K562 (cell line): ENCODE data around the gene PDZRN3. TPM values are rescaled to one million over a fixed set of nuclear protein-coding genes. Genes with fewer than 3 reads are reported as not detected.

Source experiments
- ATAC-seq: fragments of 200-7000 bp; cut with Tn5 transposase; 3 replicates; pipeline ENCODE4 v1.9.1; 2020; ENCODE audit warnings: moderate library complexity
- BruUV-seq: library from RNA; stranded (reverse); fragments of 400-500 nt; replicated peaks from 2 replicates; lab custom pipeline; 2021; lab: Mats Ljungman, UMichigan
- CTCF ChIA-PET: fragments of 300-600 bp; formaldehyde crosslinking; extraction: SDS; loops from one replicate; lab custom pipeline; 2021; ENCODE audit warnings: low intra/inter-chr PET ratio; lab: Yijun Ruan, JAX
- POLR2A ChIA-PET: fragments of 300-600, 350-650 bp; sonication (Branson Sonifier 250); formaldehyde crosslinking; extraction: SDS; loops from one replicate; lab custom pipeline; 2021; ENCODE audit warnings: antibody characterized with exemption, inconsistent platforms; lab: Yijun Ruan, JAX
- DNase-seq, 4 experiments: peaks; one replicate each; pipeline versions ENCODE4 v3.0.0 to v3.0.0-alpha.2; 2011 to 2018; ENCODE audit warnings: low spot score in 3 of 4, mixed read lengths in 3 of 4; ENCODE audit errors: extremely low read depth in 1 of 4
- FAIRE-seq: peaks from 2 replicates; lab custom pipeline; 2011; peaks lifted over from hg19 to GRCh38; lab: Jason Lieb, UNC
- H2AFZ ChIP-seq: 2 replicates; pipeline ENCODE4 v1.6.0; 2011; ENCODE audit warnings: low read depth, low read length, control low read depth, inconsistent platforms
- H3K27ac ChIP-seq: fragments of 200-600 bp; 3 replicates; pipeline ENCODE4 v1.8.0; 2011; ENCODE audit warnings: low read depth, mild to moderate bottlenecking, control low read depth, inconsistent platforms, low read length, moderate library complexity, mixed read lengths; ENCODE audit errors: extremely low read depth
- H3K27me3 ChIP-seq, 2 experiments: fragments of 300-600 bp in 1 of 2; 2 replicates in 1 of 2; 3 replicates in 1 of 2; pipeline versions ENCODE4 v1.6.0 to v1.8.0; 2011; ENCODE audit warnings: inconsistent platforms in 2 of 2, low read length in 2 of 2, mild to moderate bottlenecking in 1 of 2, mixed read lengths in 1 of 2, moderate library complexity in 1 of 2; ENCODE audit not compliant: control insufficient read depth in 2 of 2, insufficient read depth in 2 of 2
- H3K36me3 ChIP-seq: fragments of 300-600 bp; 3 replicates; pipeline ENCODE4 v1.8.0; 2011; ENCODE audit warnings: mild to moderate bottlenecking, low read length, inconsistent platforms; ENCODE audit not compliant: control insufficient read depth, insufficient read depth
- H3K4me1 ChIP-seq, 2 experiments: fragments of 200-600 bp in 1 of 2; replicated peaks in 1 of 2; 2 replicates in 1 of 2; 3 replicates in 1 of 2; pipeline versions ENCODE4 v1.5.1 to v1.8.0; 2011; ENCODE audit warnings: inconsistent platforms in 2 of 2, low read length in 2 of 2, mild to moderate bottlenecking in 1 of 2, mixed read lengths in 1 of 2, moderate library complexity in 1 of 2; ENCODE audit not compliant: control insufficient read depth in 2 of 2, insufficient read depth in 2 of 2
- H3K4me2 ChIP-seq: 2 replicates; pipeline ENCODE4 v1.6.1; 2011; ENCODE audit warnings: low read length, control low read depth, inconsistent platforms, mixed read lengths; ENCODE audit not compliant: insufficient read depth
- H3K4me3 ChIP-seq: fragments of 200-600 bp; sonication (generic), shearing (Covaris generic); 2 replicates; pipeline ENCODE4 v1.5.1; 2016; ENCODE audit warnings: control low read depth, inconsistent platforms
- H3K79me2 ChIP-seq: fragments of 200-600 bp; 3 replicates; pipeline ENCODE4 v1.8.0; 2011; ENCODE audit warnings: low read length, inconsistent platforms; ENCODE audit not compliant: control insufficient read depth, insufficient read depth
- H3K9ac ChIP-seq, 2 experiments: 2 replicates each; pipeline versions ENCODE4 v1.6.0 to v1.6.1; 2011; ENCODE audit warnings: low read depth in 2 of 2, low read length in 2 of 2, control low read depth in 1 of 2, inconsistent platforms in 1 of 2, mild to moderate bottlenecking in 1 of 2, mixed read lengths in 1 of 2; ENCODE audit not compliant: insufficient read depth in 1 of 2
- H3K9me1 ChIP-seq: one replicate; pipeline ENCODE4 v1.6.0; 2011; ENCODE audit warnings: inconsistent platforms, mild to moderate bottlenecking, low read length, moderate library complexity; ENCODE audit not compliant: control insufficient read depth, insufficient read depth
- H3K9me3 ChIP-seq: replicated peaks from 2 replicates; pipeline ENCODE4 v1.5.1; 2011; ENCODE audit warnings: low read depth, low read length, inconsistent platforms; ENCODE audit not compliant: control insufficient read depth, insufficient read depth
- H4K20me1 ChIP-seq: replicated peaks from 2 replicates; pipeline ENCODE4 v1.6.1; 2011; ENCODE audit warnings: low read length, inconsistent platforms, mixed read lengths; ENCODE audit not compliant: control insufficient read depth, insufficient read depth
- KDM2B ChIP-seq: fragments of 250-450 bp; sonication (Bioruptor Pico); IDR thresholded peaks from 2 replicates; pipeline ENCODE4 v1.8.0; 2021; ENCODE audit warnings: mild to moderate bottlenecking, moderate library complexity
- NFYB ChIP-seq: IDR thresholded peaks from 2 replicates; pipeline ENCODE4 v1.6.1; 2011; ENCODE audit warnings: mild to moderate bottlenecking, moderate library complexity; ENCODE audit not compliant: insufficient read length; ENCODE audit errors: extremely low read depth
- PRPF4 ChIP-seq: fragments of 200-400 bp; formaldehyde crosslinking; IDR thresholded peaks from one replicate; pipeline ENCODE4 v1.6.1; 2017; ENCODE audit warnings: low read length, low read depth, mild to moderate bottlenecking; ENCODE audit not compliant: insufficient read depth, poor library complexity, severe bottlenecking
- RBBP5 ChIP-seq: fragments of 200-600 bp; sonication (generic); IDR thresholded peaks from 2 replicates; pipeline ENCODE4 v1.6.1; 2012; ENCODE audit warnings: borderline replicate concordance, mild to moderate bottlenecking, low read length, control low read depth, inconsistent platforms; ENCODE audit not compliant: insufficient read depth, poor library complexity, severe bottlenecking
- SUPT5H ChIP-seq: fragments of 450-650 bp; IDR thresholded peaks from 2 replicates; pipeline ENCODE4 v1.6.1; 2016
- TCF3 ChIP-seq: sonication (generic); formaldehyde crosslinking; IDR thresholded peaks from 2 replicates; pipeline ENCODE4 v1.4.0; 2020; ENCODE audit warnings: mild to moderate bottlenecking, missing genetic modification reagents
- ZNF263 ChIP-seq: sonication (generic); formaldehyde crosslinking; IDR thresholded peaks from 2 replicates; pipeline ENCODE4 v1.8.0; 2022; ENCODE audit warnings: mild to moderate bottlenecking, missing genetic modification reagents, borderline replicate concordance
- ZNF77 ChIP-seq: fragments of 250-450 bp; sonication (Bioruptor Pico); IDR thresholded peaks from 2 replicates; pipeline ENCODE4 v1.5.0; 2020
- WGBS: fragments of 100-300 bp; shearing (Covaris generic); methylation state at CpG from one replicate; pipeline ENCODE4 v1.1.6; 2016; ENCODE audit warnings: low coverage, mixed read lengths; ENCODE audit not compliant: insufficient coverage; ENCODE audit errors: missing lambda C conversion rate; 5-methylcytosine and 5-hydroxymethylcytosine counted together
- in situ Hi-C: fragments of 300-500 bp; cut with MboI; formaldehyde crosslinking; loops from 4 replicates; pipeline ENCODE4 v1.15.0; 2018; ENCODE audit warnings: inconsistent platforms, mixed read lengths
- intact Hi-C: fragments of 100-400 bp; cut with micrococcal nuclease; formaldehyde crosslinking; loops from 2 replicates; pipeline ENCODE4 v1.14.2; 2022
- polyA plus RNA-seq, 8 experiments: library from polyadenylated mRNA; depleted of rRNA in 4 of 8; stranded (reverse) in 5 of 8; unstranded in 3 of 8; fragments of >200 nt; fragmentation: Nextera tagmentation in 2 of 8; fragmentation: Illumina TruSeq in 1 of 8; extraction: Ambion mirVana in 2 of 8; extraction: Trizol in 1 of 8; gene quantifications; 2 replicates each; pipeline versions ENCODE4 v1.2.1 to v1.2.3, GENCODE V29; 2011 to 2014; ENCODE audit warnings: inconsistent platforms in 1 of 8, missing spikeins in 1 of 8
- total RNA-seq, 7 experiments: library from RNA; depleted of rRNA in 6 of 7; stranded (reverse); fragments of >200 nt in 6 of 7; fragmentation: Illumina TruSeq in 2 of 7; extraction: Trizol in 2 of 7; gene quantifications; 2 replicates each; pipeline versions ENCODE4 v1.2.1 to v1.2.3, GENCODE V29; 2011 to 2021; ENCODE audit warnings: low replicate concordance in 1 of 7
- TF ChIP-seq, protein P1 (sequence below), 2 experiments: IDR thresholded peaks in 1 of 2; conservative IDR thresholded peaks in 1 of 2; 2 replicates each; pipeline ENCODE4 v1.6.1; 2016; ENCODE audit warnings: low read depth in 2 of 2, mild to moderate bottlenecking in 1 of 2, missing compliant biosample characterization in 1 of 2, missing genetic modification characterization in 1 of 2, moderate library complexity in 1 of 2
- TF ChIP-seq, protein P2 (sequence below): fragments of 200-800 bp; sonication (Bioruptor generic); IDR thresholded peaks from 2 replicates; pipeline ENCODE4 v1.6.1; 2017; ENCODE audit warnings: missing genetic modification characterization, missing compliant biosample characterization

The PDZRN3 gene
- total and polyA plus RNA-seq, 9 of the 15 experiments (the other 6 are each of a cell fraction or from before 2014, with no cell fraction given), result 0.16 TPM; not detected in 8

DNA sequence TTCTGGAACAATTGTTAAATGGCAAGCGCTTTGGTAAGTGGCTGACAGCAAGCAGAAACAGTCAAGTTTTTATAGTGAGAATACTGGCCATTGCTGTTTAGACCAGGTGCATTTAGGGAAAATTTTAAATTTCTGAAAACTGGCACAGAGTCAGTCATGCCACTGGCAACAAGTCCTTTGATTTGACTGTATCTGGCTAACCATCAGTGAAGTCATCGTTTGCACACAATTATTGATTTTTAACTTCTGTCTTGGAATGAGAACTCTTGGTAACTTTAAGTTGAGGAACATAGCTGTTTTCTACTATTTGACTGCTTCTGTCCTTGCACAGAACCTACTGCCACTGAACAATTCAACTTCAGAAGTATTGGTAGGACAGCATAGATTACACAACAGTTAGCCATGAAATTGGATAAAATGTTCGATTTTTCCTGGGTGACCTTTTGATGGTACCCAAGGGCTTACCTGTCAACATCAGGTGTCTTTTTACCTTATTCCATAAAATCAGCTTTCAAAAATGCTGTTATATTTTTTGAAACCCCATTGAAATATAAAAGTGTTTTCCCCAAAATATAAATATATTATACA lies 225.0 kb downstream of the PDZRN3 start:
- no peaks in the 10 kb centered on the region for H3K36me3 ChIP-seq
- FAIRE-seq (no peak), ATAC-seq (no peak), DNase-seq (no peak)
- BruUV-seq, result no TSS peak
- no peak overlapping the region for H2AFZ ChIP-seq
- no peak overlapping the region for H3K4me3 ChIP-seq
- in situ Hi-C loops (no loop called here), intact Hi-C loops (no loop called here)
- no peaks in the 10 kb centered on the region for H3K79me2 ChIP-seq
- no peaks in the 10 kb centered on the region for H3K4me1 ChIP-seq
- H3K4me2 ChIP-seq, result no peak overlapping the region
- no peaks in the 10 kb centered on the region for H4K20me1 ChIP-seq
- no peaks in the 10 kb centered on the region for H3K9me1 ChIP-seq
- WGBS, result 0% methylated on average over 3 of the region's 3 CpGs
- TF ChIP-seq PRPF4 (no peak), TCF3 (CRISPR knock-in tag) (no peak), ZNF263 (CRISPR knock-in tag) (no peak)
- H3K27me3 ChIP-seq, result peaks cover 0 to 3% of the 10 kb centered on the region in 2 experiments; a peak in 2 of 5 replicates
- H3K27ac ChIP-seq, result no peak overlapping the region
- ChIA-PET CTCF (no interaction called here), POLR2A (no interaction called here)
- H3K9ac ChIP-seq, result no peak overlapping the region
- no peaks in the 10 kb centered on the region for H3K9me3 ChIP-seq

DNA sequence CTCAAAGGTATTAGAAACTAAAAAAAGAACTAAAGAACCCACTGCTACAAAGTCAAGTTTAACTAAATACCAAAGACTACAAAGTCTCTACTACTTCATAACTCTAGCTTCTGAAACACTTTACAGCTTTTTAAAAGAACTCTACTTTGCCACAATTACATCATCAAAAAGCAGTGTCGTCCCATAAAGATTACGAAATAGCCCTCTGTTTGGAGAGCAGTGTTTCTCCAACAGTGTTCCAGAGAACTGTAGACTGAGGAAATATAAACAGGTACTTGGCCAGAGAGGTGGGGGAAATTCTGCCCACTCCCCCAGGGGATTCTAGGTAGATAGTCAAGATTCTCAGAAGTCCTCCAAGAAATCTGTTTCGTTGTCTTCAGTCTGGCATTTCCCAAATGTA lies 225.6 kb downstream of the PDZRN3 start:
- Histone ChIP-seq H4K20me1 (no peaks in the 10 kb centered on the region), H3K9ac (no peak overlapping the region), H3K9me3 (no peaks in the 10 kb centered on the region), H2AFZ (no peak overlapping the region), H3K9me1 (no peaks in the 10 kb centered on the region), H3K4me1 (no peaks in the 10 kb centered on the region), H3K79me2 (no peaks in the 10 kb centered on the region), H3K4me2 (no peak overlapping the region), H3K36me3 (no peaks in the 10 kb centered on the region), H3K4me3 (no peak overlapping the region), H3K27ac (no peak overlapping the region), H3K27me3 (peaks cover 0 to 3% of the 10 kb centered on the region in 2 experiments; a peak in 1 of 5 replicates)
- CTCF ChIA-PET, result no interaction called here
- DNase-seq, result no peak
- in situ Hi-C loops (no loop called here), intact Hi-C loops (no loop called here)
- no peak for FAIRE-seq
- no TSS peak for BruUV-seq
- WGBS, result 3% methylated on average over 3 of the region's 3 CpGs
- no peak for ATAC-seq
- POLR2A ChIA-PET, result no interaction called here
- TF ChIP-seq, protein P1, sequence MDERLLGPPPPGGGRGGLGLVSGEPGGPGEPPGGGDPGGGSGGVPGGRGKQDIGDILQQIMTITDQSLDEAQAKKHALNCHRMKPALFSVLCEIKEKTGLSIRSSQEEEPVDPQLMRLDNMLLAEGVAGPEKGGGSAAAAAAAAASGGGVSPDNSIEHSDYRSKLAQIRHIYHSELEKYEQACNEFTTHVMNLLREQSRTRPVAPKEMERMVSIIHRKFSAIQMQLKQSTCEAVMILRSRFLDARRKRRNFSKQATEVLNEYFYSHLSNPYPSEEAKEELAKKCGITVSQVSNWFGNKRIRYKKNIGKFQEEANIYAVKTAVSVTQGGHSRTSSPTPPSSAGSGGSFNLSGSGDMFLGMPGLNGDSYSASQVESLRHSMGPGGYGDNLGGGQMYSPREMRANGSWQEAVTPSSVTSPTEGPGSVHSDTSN (CRISPR knock-in tag; IDR thresholded peaks at IDR 0.05; ENCODE audit: low read depth), result no peak
- TF ChIP-seq, protein P1 (tag; conservative IDR thresholded peaks at IDR 0.05; ENCODE audit: low read depth), result no peak
- no peak for TF ChIP-seq KDM2B (CRISPR knock-in tag)
- TF ChIP-seq SUPT5H, result no peak
- no peak for TF ChIP-seq ZNF77 (CRISPR knock-in tag)
- TF ChIP-seq NFYB, result no peak
- TF ChIP-seq RBBP5, result no peak
- TF ChIP-seq, protein P2, sequence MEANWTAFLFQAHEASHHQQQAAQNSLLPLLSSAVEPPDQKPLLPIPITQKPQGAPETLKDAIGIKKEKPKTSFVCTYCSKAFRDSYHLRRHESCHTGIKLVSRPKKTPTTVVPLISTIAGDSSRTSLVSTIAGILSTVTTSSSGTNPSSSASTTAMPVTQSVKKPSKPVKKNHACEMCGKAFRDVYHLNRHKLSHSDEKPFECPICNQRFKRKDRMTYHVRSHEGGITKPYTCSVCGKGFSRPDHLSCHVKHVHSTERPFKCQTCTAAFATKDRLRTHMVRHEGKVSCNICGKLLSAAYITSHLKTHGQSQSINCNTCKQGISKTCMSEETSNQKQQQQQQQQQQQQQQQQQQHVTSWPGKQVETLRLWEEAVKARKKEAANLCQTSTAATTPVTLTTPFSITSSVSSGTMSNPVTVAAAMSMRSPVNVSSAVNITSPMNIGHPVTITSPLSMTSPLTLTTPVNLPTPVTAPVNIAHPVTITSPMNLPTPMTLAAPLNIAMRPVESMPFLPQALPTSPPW (CRISPR knock-in tag), result no peak
